Superior temporal gyrus (tissue), 1 donor: ENCODE measurements around the gene ACTG1.

ENCODE experiments used
- DNase-seq: peaks from one replicate; pipeline ENCODE4 v3.0.0-alpha.2; 2016; ENCODE audit errors: extremely low spot score

The ACTG1 gene

DNA sequence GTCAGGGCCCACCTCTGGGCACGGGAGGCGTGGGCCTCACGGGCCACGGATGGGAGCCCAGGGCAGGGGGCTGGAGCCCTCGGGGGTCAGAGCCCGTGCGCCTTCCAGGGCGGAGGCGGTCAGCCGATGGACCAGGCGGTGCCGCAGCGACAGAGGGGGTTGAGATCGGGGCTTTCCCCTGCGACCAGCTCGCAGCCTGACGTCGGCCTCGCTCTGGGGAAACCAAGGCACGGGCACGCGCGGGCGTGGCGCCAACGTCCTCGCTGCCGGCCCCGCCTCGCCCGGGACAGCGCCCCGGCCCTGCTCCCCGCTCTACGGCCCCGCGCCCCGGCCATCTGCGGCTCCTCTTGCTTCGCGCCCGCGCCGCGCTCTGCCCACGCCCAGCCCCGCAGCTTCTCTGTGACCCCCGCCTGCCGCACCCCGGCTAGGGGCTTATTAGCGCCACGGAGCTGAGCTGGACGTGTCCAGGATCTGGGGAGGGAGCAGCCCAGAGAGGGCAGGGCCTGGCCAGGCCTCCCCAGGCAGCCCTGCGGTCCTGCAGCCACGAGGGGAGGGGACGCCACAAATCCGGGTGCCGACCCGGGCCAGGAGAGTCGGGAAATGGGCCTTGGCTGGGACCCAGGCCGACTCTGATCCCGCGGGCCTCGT lies 13.5 kb downstream of the ACTG1 start:
- DNase-seq, result no peak

DNA sequence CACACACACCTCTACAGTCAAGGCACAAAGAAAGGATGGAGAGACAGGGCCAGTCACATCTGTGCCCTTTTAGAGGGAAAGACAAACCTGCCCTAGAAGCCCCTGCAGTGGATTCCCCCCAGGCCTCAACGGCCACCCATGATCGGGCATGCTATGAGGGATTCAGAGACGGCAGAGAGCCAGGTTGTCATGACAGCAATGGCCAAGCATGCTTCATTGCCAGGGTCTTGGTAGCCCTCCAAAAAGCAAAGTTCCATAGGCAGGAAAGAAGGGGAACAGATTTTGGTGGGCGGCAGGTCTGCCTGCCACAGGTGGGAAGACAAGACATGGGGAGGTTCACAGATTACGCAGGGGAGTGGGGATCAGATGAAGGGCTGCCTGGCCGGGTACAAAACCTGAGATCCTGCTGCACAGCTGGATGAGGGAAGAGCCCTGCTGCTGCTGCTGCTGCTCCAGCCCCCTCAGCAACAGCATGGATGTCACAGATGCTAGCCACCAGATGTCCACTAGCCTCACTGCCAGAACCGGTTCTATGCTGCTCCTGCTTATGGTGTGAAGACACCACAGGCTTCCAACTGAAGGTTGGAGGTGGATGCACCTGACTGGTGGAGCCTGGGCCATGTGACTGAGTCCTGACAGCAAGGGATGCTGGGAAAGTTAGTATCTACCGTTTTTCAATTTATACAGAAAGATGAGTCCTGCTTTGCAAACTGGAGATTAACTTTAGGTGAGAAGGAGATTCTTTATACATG lies 17.8 kb downstream of the ACTG1 start:
- peak; percentile 75 for DNase-seq

DNA sequence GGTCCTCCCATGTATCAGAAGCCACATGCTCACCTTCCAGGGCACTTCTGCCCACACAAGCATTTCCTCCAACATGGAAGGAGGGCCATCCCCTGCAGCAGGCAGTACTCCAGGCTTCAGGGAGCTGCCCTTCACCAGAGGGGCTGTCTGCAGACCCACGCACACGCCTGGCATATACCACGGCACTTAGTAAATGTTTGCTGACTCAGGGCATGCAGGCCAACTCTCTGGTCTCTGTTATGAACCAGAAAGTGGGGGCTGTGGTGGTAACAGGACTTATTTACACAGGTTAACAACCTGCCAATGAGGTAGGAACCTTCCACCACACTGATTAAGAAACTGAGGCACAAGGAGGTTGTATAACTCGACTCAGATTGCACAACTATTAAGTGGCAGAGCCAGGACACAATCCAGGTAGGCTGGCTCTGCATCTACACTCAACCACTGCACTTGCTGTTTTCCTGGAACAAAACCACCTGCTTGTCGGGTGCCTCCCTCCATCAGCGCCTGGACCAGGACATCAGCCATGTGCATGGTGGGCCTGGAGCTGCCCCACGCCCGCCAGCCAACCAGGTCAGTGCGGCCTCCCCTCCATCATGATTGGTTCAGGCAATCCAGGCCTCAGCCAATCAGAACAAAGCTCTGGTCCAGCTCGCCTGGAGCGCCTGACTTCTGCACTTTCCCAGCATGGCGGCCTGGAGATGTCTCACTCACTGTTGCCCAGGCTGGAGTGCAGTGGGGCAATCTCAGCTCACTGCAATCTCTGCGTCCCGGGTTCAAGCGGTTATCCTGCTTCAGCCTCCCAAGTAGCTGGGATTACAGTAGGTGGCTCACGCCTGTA lies 19.2 kb downstream of the ACTG1 start:
- no peak for DNase-seq

GRCh38 chr17:81492706-81493105 lies 19.9 kb downstream of the ACTG1 start:
- DNase-seq, result no peak

- no peak for DNase-seq
Measured at GRCh38 chr17:81492202-81492601, 20.4 kb downstream of the ACTG1 start.

DNA sequence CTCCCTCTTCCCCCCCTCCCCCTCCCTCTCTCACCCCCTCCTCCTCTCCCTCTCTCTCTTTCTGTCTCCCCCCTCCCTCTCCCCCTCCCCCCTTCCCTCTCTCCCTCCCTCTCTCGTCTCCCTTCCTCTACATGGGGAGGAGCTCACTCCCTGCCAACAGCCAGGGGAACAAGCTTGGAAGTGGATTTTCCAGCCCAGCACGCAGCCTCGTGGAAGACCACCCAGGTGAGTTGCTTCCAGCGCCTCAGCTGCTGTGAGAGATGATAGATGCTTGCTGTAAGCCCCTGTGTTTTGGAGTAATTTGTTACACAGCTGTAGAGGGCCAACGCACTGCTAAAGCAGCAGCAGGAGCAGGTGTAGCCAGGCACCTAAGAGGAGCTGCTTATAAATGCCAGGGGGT lies 20.8 kb downstream of the ACTG1 start:
- DNase-seq, result no peak

GRCh38 chr17:81491181-81491581 lies 21.4 kb downstream of the ACTG1 start:
- no peak for DNase-seq

DNA sequence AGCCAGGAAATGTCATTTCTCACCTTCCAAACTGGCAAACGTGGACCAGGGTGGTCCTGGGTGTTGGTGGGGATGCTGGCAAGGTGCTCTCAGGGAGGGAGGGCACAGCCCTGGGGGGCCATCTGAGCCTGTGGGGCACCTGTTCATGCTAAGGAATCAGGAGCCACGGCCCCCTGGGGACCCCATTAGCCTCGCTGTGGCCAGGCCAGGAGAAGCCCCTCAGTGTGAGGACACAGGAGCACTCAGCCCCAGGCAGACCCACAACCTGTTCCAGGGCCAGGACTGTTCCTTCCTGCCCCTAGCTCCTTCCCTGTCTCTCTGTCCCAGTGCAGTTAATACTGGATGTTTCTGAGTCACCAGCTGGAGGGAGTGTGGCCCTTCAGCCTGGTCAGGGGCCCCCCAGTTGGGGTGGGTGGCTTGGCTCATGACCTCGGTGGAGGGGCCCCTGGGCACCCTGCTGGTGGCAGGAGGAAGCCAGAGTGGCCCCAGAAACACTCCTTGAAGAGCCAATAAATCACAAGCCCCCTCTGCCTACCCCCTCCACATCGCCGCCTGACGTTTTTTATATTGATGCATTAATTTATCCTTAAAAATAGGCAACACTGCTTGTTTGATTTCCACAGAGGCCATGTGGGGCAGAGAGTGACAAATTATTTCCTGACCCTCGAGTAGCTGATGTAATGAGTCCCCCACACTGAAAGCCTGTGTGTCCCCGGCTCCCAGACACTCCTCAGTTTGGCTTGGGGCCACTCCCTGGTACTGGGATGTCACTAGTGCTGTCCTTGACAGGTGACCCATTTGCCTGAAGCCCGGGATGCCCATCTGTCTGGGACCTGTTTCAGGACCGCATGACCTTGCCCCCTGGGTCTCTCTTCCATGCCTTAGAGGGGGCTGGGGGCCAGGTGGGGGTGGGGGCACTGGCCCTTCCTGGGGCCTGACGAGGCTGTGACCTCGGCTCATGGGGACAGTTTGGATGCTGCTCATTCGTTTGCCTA lies 22.3 kb downstream of the ACTG1 start:
- DNase-seq, result no peak

DNA sequence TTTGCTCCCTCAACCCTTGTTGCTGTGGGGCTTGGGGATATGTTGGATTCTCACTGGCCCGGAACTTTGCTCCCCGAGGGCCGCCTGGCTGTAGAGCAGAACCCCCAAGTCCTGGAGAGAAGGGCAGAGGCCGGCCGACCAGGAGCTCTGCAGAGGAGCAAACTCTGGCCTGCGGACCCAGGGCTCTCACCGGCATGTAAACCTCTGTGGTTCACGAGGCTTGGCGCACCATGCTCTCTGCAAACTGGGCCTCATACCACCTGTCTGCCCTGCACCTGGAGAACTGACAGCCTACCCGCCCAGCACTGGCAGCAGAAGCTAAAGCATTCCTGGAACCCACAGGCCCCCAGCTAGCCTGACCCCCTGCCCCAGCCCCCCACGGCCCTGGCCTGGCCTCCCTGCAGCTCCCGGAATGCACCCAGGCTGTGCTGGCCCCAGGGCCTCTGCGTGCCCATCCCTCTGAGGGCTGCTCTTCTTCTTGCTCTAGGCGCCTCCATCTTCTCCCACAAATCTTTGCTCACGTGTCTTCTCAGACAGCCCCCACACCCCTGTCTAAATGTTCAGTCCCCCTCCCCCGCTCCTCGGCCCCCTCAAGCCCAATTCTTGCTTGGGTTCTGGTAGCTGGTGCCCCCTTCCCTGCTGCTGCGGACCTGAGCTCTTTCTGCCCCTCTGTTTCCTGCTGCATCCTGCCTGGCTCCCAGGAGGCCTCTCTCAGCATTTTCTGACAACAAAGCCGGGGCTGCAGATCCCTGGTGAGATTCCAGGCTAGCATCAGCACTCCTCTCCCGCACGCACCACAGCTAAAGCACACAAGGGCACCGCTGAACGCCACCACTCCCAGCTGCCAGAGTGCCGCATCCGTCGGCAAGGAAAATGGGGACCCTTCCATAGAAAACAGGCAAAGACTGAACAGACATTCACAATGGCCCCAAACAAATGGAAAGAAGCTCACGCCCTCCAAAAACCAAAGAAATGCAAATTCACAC lies 23.3 kb downstream of the ACTG1 start:
- no peak for DNase-seq

GRCh38 chr17:81488276-81488860 lies 24.2 kb downstream of the ACTG1 start:
- DNase-seq, result no peak

DNA sequence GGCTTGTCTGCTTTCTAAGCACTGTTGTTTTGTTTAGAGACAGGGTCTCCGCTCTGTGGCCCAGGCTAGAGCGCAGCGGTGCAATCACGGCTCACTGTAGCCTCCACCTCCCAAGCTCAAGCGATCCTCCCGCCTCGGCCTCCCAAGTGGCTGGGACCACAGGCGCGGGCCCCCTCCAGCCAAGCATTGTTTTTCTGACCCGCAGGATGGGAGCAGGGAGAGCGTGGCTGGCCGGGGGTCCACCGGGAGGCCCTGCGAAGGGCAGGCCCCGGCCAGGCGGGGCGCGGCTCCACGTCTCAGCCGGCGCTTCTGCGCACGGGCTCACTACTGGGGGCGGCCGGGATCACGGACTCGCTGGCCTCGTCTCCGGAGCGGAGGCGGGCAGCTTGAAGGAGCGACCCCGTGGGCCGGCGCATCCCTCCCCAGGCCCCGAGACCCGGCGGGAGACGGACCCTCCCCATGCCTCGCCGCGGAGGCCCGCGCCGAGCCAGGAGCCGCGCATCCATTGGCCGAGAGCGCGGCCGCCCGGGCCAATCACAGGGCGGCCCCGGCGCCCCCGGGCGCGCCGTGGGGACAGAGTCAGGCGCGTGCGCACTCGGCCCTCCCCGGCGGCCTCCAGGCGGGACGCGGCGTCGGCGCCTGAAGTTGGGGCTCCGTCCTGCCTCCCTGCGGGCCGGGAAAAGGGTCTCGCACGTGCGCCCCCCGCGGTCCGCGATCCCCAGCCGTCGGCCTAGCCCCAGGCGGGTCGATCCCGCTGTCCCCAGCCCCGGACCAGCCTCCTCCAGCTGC lies 24.9 kb downstream of the ACTG1 start:
- DNase-seq, result peak; percentile 82

DNA sequence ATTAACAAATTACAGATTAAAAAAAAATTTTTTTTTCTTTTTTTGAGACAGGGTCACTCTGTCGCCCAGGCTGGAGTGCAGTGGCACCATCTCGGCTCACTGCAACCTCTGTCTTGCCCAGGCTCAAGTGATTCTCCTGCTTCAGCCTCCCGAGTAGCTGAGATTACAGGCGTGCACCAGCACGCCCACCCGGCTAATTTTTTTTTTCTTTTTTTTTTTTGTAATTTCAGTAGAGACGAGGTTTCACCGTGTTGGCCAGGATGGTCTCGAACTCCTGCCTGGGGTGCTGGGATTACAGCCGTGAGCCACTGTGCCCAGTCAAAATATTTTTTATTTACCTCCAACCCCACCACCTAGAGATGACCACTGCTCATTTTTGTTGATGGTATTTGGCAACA lies 25.5 kb downstream of the ACTG1 start:
- no peak for DNase-seq

- no peak for DNase-seq
Measured at GRCh38 chr17:81486199-81486810, 26.3 kb downstream of the ACTG1 start.

GRCh38 chr17:81484195-81484979 lies 28.2 kb downstream of the ACTG1 start:
- peak; percentile 86 for DNase-seq

DNA sequence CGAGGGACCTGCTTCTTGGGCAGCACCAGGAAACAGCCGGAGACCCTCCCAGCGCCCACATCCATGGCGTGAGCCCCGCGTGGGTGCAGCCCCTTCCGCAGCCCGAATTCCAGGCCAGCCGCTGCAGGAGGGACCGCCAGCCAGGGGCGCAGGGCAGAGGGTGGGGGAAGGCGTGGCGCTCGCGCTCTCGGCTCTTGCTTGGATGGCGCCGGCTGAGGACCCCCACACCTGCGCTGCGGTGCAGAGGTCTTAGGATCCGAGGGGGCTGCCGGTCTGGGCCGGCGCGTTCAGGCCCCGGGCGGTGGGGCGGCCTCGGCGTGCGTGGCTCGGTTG lies 28.8 kb downstream of the ACTG1 start:
- DNase-seq, result no peak

- no peak for DNase-seq
Measured at GRCh38 chr17:81483085-81483861, 29.3 kb downstream of the ACTG1 start.

DNA sequence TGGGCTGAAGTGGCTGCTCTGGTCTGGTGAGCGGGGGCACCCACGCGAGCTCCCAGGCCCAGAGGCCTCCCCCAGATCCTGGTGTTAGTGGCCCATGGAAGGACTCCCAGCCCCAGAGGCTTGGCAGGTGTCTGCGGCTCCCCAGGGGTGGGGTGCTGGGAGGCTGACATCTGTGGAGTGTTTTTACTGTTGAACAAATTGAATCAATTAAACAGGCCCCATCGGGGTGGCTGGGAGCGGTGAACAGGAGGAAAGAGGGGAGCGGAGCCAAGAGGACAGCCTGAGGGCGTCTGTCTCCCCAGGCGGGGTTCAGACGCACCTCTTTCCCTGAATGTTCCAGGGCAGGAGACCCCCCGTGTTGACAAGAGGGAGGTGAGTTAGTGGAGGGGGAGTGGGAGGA lies 29.9 kb downstream of the ACTG1 start:
- no peak for DNase-seq
